GM19328 (cell line): Measurements from ENCODE around the gene LAMB1.

Source experiments
- ATAC-seq: cut with Tn5 transposase; IDR thresholded peaks from one replicate; pipeline ENCODE4 v1.9.1; 2021; ENCODE audit warnings: mild to moderate bottlenecking, moderate library complexity; ENCODE audit not compliant: unreplicated experiment

The LAMB1 gene

GRCh38 chr7:108018668-108019067 lies 15.7 kb upstream of the LAMB1 start:
- no peak for ATAC-seq

GRCh38 chr7:108017776-108018151 lies 14.8 kb upstream of the LAMB1 start:
- ATAC-seq: no peak

- no peak for ATAC-seq
These were observed 14.1 kb upstream of the LAMB1 start for GRCh38 chr7:108016841-108017775.

GRCh38 chr7:108015740-108016139 lies 12.8 kb upstream of the LAMB1 start:
- no peak for ATAC-seq

- no peak for ATAC-seq
These were observed 12.1 kb upstream of the LAMB1 start for GRCh38 chr7:108014747-108015682.

- no peak for ATAC-seq
These were observed 11.3 kb upstream of the LAMB1 start for GRCh38 chr7:108014215-108014614.

- ATAC-seq: no peak
These were observed 9.8 kb upstream of the LAMB1 start for GRCh38 chr7:108012499-108013430.

GRCh38 chr7:108010377-108010776 lies 7.4 kb upstream of the LAMB1 start:
- ATAC-seq: no peak

GRCh38 chr7:108009873-108010272 lies 6.9 kb upstream of the LAMB1 start:
- no peak for ATAC-seq

GRCh38 chr7:108008827-108009226 lies 5.9 kb upstream of the LAMB1 start:
- ATAC-seq: no peak

- no peak for ATAC-seq
These were observed 5.3 kb upstream of the LAMB1 start for GRCh38 chr7:108008240-108008639.

GRCh38 chr7:108007762-108008161 lies 4.8 kb upstream of the LAMB1 start:
- ATAC-seq: no peak

- no peak for ATAC-seq
These were observed 4.3 kb upstream of the LAMB1 start for GRCh38 chr7:108007261-108007660.

- no peak for ATAC-seq
These were observed 1.5 kb upstream of the LAMB1 start for GRCh38 chr7:108004220-108005142.

GRCh38 chr7:108003599-108003935 lies 606 bp upstream of the LAMB1 start:
- ATAC-seq: no peak

GRCh38 chr7:108001764-108002725 lies 916 bp downstream of the LAMB1 start:
- ATAC-seq: no peak

GRCh38 chr7:108000875-108001763 lies 1.8 kb downstream of the LAMB1 start:
- ATAC-seq: no peak
